GM18520 (cell line): ENCODE measurements around the gene STUB1.
A peak's percentile ranks its signal among the peaks of the same experiment; 100 is the strongest.

ENCODE experiments used
- ATAC-seq: cut with Tn5 transposase; IDR thresholded peaks from one replicate; pipeline ENCODE4 v1.9.1; 2021; ENCODE audit not compliant: unreplicated experiment

STUB1 gene

GRCh38 chr16:643050-643368 is 37.2 kb upstream of the STUB1 start:
- no peak for ATAC-seq

- no peak for ATAC-seq
Observed at GRCh38 chr16:644556-644955, 35.7 kb upstream of the STUB1 start.

- ATAC-seq = no peak
Observed at GRCh38 chr16:645852-646678, 34.1 kb upstream of the STUB1 start.

GRCh38 chr16:646679-647172 is 33.5 kb upstream of the STUB1 start:
- no peak for ATAC-seq

GRCh38 chr16:647173-647902 is 32.9 kb upstream of the STUB1 start:
- no peak for ATAC-seq

- ATAC-seq = no peak
Observed at GRCh38 chr16:648071-648780, 32.0 kb upstream of the STUB1 start.

GRCh38 chr16:648781-649589 is 31.2 kb upstream of the STUB1 start, which contains the start of gene WDR90:
Gene WDR90, plus strand, starts transcription at chr16:649365. Its CDS starts 52 bp downstream, at chr16:649417.
- peak; percentile 87 for ATAC-seq

- ATAC-seq = no peak
Observed at GRCh38 chr16:649631-650030, 30.6 kb upstream of the STUB1 start.

- ATAC-seq = no peak
Observed at GRCh38 chr16:651844-652243, 28.4 kb upstream of the STUB1 start.

- ATAC-seq = no peak
Observed at GRCh38 chr16:652454-653305, 27.5 kb upstream of the STUB1 start.

GRCh38 chr16:654034-654433 is 26.2 kb upstream of the STUB1 start:
- ATAC-seq = no peak

GRCh38 chr16:657487-657886 is 22.7 kb upstream of the STUB1 start:
- no peak for ATAC-seq

- no peak for ATAC-seq
Observed at GRCh38 chr16:658679-659571, 21.3 kb upstream of the STUB1 start.

- ATAC-seq = no peak
Observed at GRCh38 chr16:659618-660017, 20.6 kb upstream of the STUB1 start.

- ATAC-seq = no peak
Observed at GRCh38 chr16:660132-660458, 20.1 kb upstream of the STUB1 start.

GRCh38 chr16:660459-661183 is 19.6 kb upstream of the STUB1 start:
- peak; percentile 37 for ATAC-seq

GRCh38 chr16:661184-661821 is 18.9 kb upstream of the STUB1 start:
- ATAC-seq = no peak

- no peak for ATAC-seq
Observed at GRCh38 chr16:662095-662494, 18.1 kb upstream of the STUB1 start.
